Skeletal muscle tissue (tissue), 4 donors: ENCODE data around the gene SIGLEC12. TPM values are rescaled to one million over a fixed set of nuclear protein-coding genes. Genes with fewer than 3 reads are reported as not detected.

ENCODE experiments used
- H3K27ac ChIP-seq: one replicate; pipeline ENCODE4 v1.7.0; 2013; ENCODE audit warnings: mild to moderate bottlenecking, low read depth, low read length, inconsistent platforms
- H3K27me3 ChIP-seq, 3 donors: one replicate each; pipeline ENCODE4 v1.7.0; 2013; ENCODE audit warnings: low read length in 3 of 3; ENCODE audit not compliant: control insufficient read depth in 3 of 3, insufficient read depth in 3 of 3
- H3K36me3 ChIP-seq, 3 donors: one replicate each; pipeline ENCODE4 v1.7.0; 2013; ENCODE audit warnings: low read length in 3 of 3; ENCODE audit not compliant: control insufficient read depth in 3 of 3, insufficient read depth in 3 of 3
- H3K4me1 ChIP-seq, 3 donors: one replicate each; pipeline ENCODE4 v1.7.0; 2013; ENCODE audit warnings: low read length in 3 of 3, mild to moderate bottlenecking in 3 of 3; ENCODE audit not compliant: control insufficient read depth in 3 of 3, insufficient read depth in 3 of 3
- H3K4me3 ChIP-seq, 3 donors: one replicate each; pipeline ENCODE4 v1.7.0; 2013; ENCODE audit warnings: low read length in 3 of 3
- H3K9ac ChIP-seq, 3 donors: one replicate each; pipeline ENCODE4 v1.7.0; 2013; ENCODE audit warnings: low read length in 3 of 3, mild to moderate bottlenecking in 3 of 3, moderate library complexity in 2 of 3, low read depth in 1 of 3
- H3K9me3 ChIP-seq, 3 donors: one replicate each; pipeline ENCODE4 v1.7.0; 2013; ENCODE audit warnings: low read length in 3 of 3; ENCODE audit not compliant: control insufficient read depth in 3 of 3
- total RNA-seq: library from RNA; depleted of rRNA; stranded (reverse); fragments of >200 nt; gene quantifications from one replicate; pipeline ENCODE4 v1.2.3, GENCODE V29; 2014
- donor health status: Osteomylitis.

SIGLEC12 gene
- total RNA-seq, 1 donor from 2014 or later: not detected

DNA sequence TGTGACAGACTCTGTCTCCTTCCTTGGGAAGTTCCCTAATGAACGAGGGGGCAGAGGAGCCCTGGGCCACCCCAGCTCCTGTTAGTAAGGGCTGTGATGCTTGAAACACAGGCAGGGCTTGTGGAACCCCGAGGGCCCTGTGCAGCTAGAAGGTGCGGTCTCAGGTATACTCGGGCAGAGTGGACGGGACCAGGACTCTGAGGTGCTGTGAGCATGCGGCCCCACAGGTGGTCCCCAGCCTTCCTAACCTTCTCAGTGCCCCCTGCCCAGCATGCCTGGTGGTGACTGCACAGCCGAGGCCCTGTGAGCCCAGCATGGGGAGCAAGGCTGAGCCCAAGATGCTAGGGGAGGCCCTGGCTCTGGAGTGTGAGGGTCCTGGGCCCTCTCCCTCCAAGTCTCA lies 39.3 kb downstream of the SIGLEC12 start:
- no peak overlapping the region for H3K27ac ChIP-seq
- H3K27me3 ChIP-seq: peaks cover 14 to 26% (median 18%) of the 10 kb centered on the region in 3 donors
- peaks cover 0 to 3% (median 0%) of the 10 kb centered on the region in 3 donors for H3K9me3 ChIP-seq
- H3K36me3 ChIP-seq: no peaks in the 10 kb centered on the region
- no peak overlapping the region for H3K9ac ChIP-seq
- H3K4me3 ChIP-seq: no peak overlapping the region
- peaks cover 0 to 4% (median 0%) of the 10 kb centered on the region in 3 donors for H3K4me1 ChIP-seq

DNA sequence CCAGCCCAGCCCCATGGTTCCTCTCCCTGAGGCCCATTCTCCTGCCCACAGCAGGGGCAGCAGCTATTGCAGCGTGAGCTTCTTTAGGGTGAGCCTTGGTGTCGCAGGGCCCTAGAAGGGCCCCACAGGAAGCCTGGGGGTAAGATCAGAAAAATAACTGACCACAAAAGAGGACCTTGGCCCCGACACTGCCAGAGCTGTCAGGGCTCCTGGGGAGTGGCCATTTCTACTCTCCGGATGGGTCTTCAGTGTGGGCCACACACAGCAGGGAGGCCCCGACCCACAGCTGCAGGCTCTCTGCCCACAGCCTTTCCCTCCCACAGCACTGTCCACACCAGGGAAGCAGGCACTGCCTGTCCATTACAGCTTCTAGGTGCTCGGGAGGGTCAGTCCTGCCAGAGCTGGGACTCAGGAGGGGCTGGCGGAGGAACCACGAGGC lies 39.9 kb downstream of the SIGLEC12 start:
- Histone ChIP-seq H3K9me3 (peaks cover 0 to 3% (median 0%) of the 10 kb centered on the region in 3 donors), H3K27me3 (peaks cover 14 to 30% (median 18%) of the 10 kb centered on the region in 3 donors), H3K9ac (no peak overlapping the region), H3K4me1 (peaks cover 0 to 4% (median 0%) of the 10 kb centered on the region in 3 donors), H3K4me3 (no peak overlapping the region), H3K36me3 (no peaks in the 10 kb centered on the region), H3K27ac (no peak overlapping the region)

- Histone ChIP-seq H3K4me3 (peak overlapping the region; percentile 49 to 52 (median 51)), H3K4me1 (peaks cover 0 to 4% (median 0%) of the 10 kb centered on the region in 3 donors), H3K9ac (no peak overlapping the region), H3K36me3 (no peaks in the 10 kb centered on the region), H3K27ac (no peak overlapping the region), H3K9me3 (peaks cover 0 to 3% (median 1%) of the 10 kb centered on the region in 3 donors), H3K27me3 (peaks cover 14 to 30% (median 18%) of the 10 kb centered on the region in 3 donors)
These were observed 41.2 kb downstream of the SIGLEC12 start for GRCh38 chr19:51460164-51460992.

- peaks cover 14 to 30% (median 18%) of the 10 kb centered on the region in 3 donors for H3K27me3 ChIP-seq
These were observed 42.6 kb downstream of the SIGLEC12 start for GRCh38 chr19:51458899-51459505.

DNA sequence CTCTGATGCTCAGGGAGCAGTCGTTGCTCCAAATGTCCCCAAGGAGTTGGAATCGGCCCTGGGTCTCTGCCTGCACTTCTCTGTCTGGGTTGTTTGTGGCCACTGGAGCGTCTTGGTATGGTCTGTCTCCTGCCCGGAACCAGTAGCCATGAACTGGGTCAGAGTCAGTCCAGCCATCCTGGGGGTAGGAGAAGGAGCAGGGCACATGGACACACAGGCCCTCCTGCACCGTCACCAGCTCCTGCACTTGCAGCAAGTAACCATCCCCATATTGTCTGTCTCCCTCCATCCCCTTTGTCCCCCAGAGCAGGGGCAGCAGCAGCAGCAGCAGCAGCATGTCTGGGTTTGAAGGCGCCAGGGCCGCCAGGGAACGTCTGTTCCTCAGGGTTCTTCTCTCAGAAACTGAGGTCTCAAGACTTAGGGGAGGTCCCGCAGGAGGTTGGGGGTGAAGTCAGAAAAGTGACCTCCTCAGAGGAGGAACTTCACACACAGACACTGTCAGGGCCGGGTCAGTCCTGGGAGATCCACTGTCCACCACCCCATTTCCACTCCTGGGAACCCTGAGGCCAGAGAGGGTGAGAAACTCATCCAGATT lies 43.5 kb downstream of the SIGLEC12 start, which contains the start of gene SIGLEC8:
TSS of gene SIGLEC8 (minus strand) at position 404 of the 595 bp plus-strand sequence. CDS start at position 337, 67 bp downstream.
- H3K27ac ChIP-seq: no peak within 1 kb of the TSS
- H3K9me3 ChIP-seq: peaks cover 0 to 3% (median 2%) of the 10 kb centered on the region in 3 donors
- H3K36me3 ChIP-seq: no peaks in the 10 kb centered on the region
- no peak within 1 kb of the TSS for H3K9ac ChIP-seq
- H3K27me3 ChIP-seq: peaks cover 14 to 29% (median 18%) of the 10 kb centered on the region in 3 donors
- no peak within 1 kb of the TSS for H3K4me3 ChIP-seq
- H3K4me1 ChIP-seq: peaks cover 0 to 4% (median 0%) of the 10 kb centered on the region in 3 donors

More at GRCh38 chr19:51458899-51459505, 42.6 kb downstream of the SIGLEC12 start:
- Histone ChIP-seq H3K27ac (no peak overlapping the region), H3K9ac (no peak overlapping the region), H3K4me1 (peaks cover 0 to 4% (median 0%) of the 10 kb centered on the region in 3 donors), H3K4me3 (no peak overlapping the region), H3K36me3 (no peaks in the 10 kb centered on the region), H3K9me3 (peaks cover 0 to 3% (median 2%) of the 10 kb centered on the region in 3 donors)

DNA sequence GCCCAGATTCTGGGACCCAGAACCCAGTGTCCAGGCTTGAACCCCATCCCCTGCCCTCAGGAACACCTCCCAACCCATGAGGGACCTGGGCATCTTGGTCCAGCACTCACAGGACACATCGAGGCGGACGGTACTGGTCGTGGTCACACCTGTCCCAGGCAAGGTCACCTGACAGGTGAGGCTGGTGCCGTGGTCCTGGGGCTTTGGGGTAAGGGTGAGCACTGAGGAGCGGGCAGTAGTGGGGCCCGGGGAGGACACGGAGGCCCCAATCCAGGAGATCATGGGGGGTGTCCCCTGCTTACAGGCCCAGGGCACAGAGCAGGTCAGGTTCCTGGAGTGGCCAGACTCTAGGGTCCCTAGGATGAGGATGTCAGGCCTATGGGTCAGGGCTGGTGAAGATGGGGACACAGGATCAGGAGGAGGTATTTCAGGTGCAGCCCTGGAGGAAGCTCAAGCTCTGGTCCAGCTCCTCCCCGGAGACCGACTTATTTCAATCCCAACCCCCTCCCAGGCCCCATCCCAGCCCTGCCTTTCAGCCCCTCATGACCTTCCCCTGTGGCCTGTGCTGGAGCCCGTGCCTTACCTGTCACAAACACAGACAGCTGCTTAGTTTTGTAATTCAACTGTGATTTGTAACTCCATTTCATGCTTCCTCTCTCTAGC lies 44.1 kb downstream of the SIGLEC12 start:
- Histone ChIP-seq H3K27me3 (peaks cover 9 to 23% (median 13%) of the 10 kb centered on the region in 3 donors), H3K9ac (no peak overlapping the region), H3K9me3 (peaks cover 0 to 3% (median 2%) of the 10 kb centered on the region in 3 donors), H3K4me1 (peaks cover 0 to under 1% (median 0%) of the 10 kb centered on the region in 3 donors), H3K27ac (no peak overlapping the region), H3K4me3 (no peak overlapping the region), H3K36me3 (no peaks in the 10 kb centered on the region)

DNA sequence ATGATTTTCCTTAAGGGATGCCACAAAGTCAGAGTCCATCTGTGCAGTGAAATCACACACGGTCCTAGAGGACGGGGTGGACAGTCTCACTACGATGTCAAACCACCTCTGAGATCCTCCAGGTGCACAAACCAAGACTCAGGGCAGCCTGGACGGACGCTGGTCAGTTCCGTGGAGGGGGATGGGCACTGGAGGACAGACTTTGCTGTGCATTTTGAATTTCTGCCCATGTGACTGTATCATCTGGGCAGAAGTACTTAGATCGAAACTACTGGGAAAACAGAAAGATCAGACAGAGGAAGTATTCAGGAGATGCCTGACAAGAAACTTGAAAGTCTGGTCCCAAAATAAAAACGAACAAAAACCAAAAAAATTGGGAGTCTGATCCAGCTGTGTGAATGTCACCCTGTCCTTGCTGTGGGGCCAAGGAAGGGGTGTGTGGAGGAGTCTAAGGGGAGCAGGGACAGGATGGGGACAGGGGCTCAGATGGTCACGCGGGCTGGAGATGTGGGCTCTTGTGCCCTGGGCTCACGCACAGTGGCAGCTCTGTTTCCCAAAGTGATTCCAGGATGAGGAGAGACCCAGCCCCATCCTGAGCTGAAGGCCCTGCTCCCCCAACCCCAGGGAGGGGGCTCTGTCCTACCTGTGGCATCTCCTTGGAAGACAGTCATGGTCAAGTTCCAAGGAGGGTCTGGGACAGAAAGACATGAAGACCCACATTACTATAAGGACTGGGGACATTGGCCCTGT lies 44.9 kb downstream of the SIGLEC12 start:
- Histone ChIP-seq H3K4me1 (no peaks in the 10 kb centered on the region), H3K36me3 (no peaks in the 10 kb centered on the region), H3K9me3 (peaks cover 0 to 3% (median 2%) of the 10 kb centered on the region in 3 donors), H3K9ac (no peak overlapping the region), H3K27me3 (peaks cover 1 to 15% (median 7%) of the 10 kb centered on the region in 3 donors), H3K4me3 (no peak overlapping the region), H3K27ac (no peak overlapping the region)

DNA sequence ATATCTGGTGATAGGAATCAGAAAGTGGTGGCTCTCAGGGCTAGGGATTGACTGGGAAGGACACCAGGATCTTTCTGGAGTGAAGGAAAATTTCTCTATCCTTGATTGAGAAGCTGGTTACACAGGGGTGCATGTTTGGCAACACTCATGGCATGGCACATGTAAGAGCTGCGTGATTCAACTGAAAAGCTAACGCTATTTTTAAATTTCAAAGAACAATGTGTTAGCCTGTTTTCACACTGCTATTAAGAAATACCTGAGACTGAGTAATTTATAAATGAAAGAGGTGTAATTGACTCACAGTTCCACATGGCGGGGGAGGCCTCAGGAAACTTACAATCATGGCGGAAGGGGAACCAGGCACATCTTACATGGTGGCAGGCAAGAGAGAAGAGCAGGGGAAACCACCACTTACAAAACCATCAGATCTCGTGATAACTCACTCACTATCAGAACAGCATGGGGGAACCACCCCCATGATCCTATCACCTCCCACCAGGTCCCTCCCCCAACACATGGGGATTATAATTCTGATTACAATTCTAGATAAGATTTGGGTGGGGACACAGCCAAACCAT lies 50.8 kb downstream of the SIGLEC12 start:
- no peak overlapping the region for H3K27ac ChIP-seq
- H3K4me3 ChIP-seq: no peak overlapping the region
- no peak overlapping the region for H3K9ac ChIP-seq
- H3K27me3 ChIP-seq: no peaks in the 10 kb centered on the region
- no peaks in the 10 kb centered on the region for H3K4me1 ChIP-seq
- H3K36me3 ChIP-seq: no peaks in the 10 kb centered on the region
- H3K9me3 ChIP-seq: peaks cover 0 to 2% (median 2%) of the 10 kb centered on the region in 3 donors
